Fibroblast of skin of right biceps (primary cell): ENCODE measurements around the gene CKS2.
A peak's percentile ranks its signal among the peaks of the same experiment; 100 is the strongest.
"Not testable (repeated sequence)": the region's sequence is repeated elsewhere in the genome, so short reads cannot be mapped to it uniquely, and the experiment has no call there.

Experiments
- DNase-seq: peaks from one replicate; pipeline ENCODE4 v3.0.0-alpha.2; 2013

CKS2 gene

DNA sequence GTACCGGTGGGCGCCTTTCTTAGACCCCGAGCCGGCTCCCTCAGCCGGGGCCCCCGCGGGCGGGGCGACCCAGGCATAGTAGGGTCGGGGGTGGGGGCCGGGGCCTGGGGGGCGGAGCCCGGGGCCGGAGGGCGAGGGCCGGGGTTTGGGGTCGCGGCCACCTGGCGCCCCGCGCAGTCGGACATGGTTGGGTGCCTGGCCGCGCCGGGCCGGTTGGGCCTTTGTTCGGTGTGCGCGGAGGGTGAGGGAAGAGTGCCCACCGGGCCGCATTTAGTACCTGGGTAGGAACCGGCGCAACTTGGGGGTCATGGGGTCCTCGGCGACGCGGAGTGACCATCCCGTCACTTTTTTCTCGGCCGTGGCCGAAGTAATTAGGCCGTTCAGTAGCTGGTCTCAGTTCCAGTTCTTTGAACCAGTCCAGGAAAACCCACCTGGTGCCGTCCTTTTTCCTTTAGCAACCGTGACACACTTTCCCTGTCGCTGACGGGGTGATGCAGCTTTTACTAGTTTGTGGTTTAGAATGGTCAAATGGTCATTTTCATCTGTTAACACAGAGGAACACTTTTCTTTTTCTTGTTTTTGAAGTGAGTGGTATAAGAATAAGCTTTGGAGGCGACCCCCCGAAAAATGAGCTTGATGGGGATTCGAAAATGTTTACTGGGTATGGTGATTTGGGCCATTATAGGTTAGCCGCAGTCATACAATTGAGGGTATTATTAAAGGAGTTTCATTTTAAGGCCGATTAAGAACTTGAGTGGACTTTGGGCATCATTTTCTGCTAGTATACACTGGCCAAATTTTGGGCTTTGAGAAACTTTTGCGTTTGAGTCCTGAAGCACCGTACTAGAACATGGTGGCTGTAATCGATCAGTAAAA lies 589 bp downstream of the CKS2 start:
- DNase-seq, result no peak

DNA sequence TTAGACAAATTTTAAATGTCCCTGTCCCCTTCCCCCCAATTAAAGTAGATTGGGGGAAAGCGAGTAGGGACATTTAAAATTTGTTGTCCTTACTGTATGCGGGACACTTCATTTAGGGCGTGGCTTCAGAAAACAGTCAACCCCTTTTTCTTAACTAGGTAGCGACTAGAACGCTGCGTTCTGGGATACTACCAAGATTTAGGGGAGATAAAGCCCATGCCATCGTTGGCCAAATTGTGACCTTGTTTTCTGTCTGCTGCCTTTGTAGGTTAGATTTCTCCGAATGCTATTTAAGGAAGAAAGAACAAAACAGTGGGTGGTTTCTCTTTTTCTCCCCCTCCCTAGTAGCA lies 1.2 kb downstream of the CKS2 start:
- peak; percentile 20 for DNase-seq

DNA sequence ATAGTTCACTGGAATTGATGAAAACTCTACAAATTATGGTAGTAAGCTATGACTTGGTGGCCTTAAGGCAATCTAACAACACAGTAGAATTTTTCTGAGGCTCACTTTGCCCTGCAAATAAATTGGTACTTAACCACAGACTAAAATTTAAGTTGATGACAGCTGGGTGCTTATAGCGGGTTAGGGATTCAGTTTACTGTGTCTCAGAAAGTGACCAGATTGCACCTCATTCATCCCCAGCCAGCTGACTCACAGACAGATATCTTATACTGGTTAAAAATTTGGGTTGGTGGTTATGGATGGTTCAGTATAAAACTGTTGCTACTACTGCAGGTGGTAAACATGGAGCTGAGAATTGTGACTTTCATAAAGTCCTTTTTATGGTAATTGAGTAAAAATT lies 2.8 kb downstream of the CKS2 start:
- DNase-seq, result peak; percentile 32

DNA sequence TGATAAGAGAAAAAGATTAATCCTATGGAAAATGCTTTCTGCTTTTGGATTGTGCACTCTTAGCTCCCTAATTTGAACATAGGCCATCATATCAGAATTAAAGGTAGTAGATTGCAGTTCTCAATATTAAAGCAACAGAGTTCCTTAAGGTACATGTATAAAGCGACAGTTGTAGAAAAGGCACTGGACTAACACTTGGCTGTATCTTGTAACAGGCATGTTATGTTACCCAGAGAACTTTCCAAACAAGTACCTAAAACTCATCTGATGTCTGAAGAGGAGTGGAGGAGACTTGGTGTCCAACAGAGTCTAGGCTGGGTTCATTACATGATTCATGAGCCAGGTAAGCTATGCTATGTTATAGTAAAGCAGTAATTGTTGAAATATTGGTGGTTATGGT lies 4.0 kb downstream of the CKS2 start:
- no peak for DNase-seq

DNA sequence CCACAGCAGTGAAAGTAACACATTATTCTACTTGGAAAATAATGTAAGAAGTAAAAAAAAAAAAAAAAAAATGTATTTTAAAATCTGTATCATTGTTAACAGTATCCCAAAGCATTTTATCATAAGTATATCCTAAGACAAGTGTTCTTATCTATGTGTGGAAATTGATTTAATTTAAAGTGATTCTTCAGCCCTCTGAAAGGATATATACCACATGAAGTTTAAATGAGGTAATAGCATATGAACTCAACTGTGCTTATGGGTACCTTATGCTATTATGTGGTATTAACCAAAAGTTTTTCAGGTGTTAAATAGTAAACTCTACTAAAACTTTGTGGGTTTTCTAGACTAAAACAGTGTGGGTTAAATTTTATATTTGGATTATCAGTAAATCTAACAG lies 4.5 kb downstream of the CKS2 start:
- no peak for DNase-seq

DNA sequence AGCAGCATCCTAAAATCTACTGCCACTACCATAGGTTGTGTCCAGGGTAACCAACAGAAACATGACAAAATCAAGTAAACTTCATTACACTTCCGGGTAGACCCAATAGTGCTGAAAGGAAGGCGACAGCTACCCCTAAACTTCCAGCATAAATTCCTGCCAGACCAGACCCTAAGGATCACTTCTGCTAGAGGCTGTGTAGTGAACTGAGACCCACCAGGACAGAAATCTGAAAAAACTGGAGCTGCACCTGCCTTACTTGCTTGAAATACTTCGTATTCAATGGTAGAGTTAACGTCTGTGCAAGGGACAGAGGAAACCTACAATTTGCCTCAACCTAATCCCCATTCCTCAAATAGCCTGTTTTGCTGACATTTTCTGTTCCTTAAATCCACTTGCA lies 6.3 kb downstream of the CKS2 start:
- DNase-seq, result no peak

DNA sequence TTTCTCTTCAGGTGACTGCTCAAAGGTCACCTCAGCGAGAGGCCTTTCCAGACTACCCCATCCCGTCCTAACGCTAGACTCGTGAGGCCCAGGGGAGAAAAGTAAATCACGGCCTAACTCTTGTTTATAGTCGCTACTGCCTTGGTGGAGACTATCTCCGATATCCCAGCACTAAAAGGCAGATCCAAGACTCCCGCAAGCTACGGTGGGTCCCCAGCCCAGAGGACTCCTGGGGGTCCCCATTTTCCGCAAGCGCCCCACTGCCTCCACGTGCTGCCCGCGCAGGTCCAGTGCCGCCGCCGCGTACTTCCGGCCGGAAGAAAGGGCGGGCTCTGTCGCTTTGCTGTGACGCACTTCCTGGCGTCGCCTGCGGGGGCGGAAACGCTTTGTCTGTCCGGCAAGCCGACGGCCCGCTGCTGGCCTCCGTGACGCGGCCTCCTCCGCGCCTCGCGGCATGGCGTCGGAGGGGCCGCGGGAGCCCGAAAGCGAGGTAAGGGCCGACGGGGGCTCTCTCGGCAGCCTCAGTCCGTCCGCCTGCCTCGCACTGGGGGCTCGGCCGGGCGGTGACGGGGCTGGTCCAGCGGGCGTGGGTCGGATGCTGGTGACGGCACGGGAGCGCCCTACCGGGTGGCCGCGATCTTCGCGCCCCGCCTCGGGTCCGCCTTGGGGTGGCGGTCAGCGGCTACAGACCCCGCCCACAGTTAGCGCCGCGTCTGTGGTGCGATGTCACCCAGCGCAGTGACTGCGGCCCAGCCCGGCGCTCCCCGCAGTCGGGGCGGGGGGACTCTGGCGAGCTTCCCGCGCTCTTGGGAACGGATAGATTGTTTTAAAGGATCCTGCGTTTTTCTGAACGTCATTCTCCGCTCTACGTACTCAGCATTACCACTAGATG lies 7.4 kb downstream of the CKS2 start, which contains the start of gene SECISBP2:
Gene SECISBP2 (plus strand): TSS at position 378 of the 892 bp plus-strand sequence. CDS start 77 bp downstream, at position 455.
- peak; percentile 98 for DNase-seq

DNA sequence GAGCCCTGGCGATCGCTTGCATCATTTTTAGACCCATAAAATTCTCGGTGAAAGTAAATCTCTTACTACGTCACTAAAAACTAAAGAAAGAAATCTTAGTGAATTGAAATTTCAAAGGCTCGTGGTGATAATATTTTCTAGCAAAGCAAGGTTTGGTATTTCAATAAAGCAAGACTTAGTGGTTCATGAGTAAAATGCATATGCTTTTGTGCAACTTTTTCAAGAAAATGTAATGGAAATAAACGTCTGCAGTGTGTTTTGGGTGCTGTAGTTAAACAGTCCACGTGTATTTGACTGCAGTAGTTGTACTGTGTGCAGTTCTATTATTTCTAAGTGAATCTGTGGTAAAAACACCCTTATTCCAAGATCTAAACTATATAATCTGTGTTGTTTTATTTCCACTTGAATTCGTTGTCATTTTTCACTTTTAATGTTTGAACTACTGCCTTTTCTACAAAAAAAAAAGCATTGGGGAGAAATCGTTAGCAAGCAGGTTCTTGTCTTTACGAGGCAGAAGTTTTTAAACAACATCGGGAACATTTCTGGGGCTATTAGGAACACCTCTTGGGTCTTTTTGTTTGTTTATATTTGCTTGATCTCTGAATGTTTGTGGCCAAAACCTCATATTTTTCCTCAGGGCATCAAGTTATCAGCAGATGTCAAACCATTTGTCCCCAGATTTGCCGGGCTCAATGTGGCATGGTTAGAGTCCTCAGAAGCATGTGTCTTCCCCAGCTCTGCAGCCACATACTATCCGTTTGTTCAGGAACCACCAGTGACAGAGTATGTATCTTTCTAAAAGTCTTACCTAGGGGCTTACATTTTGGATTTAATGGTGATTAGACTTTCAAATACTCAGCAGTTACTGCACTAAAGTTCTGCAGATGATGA lies 8.3 kb downstream of the CKS2 start:
- DNase-seq, result no peak

DNA sequence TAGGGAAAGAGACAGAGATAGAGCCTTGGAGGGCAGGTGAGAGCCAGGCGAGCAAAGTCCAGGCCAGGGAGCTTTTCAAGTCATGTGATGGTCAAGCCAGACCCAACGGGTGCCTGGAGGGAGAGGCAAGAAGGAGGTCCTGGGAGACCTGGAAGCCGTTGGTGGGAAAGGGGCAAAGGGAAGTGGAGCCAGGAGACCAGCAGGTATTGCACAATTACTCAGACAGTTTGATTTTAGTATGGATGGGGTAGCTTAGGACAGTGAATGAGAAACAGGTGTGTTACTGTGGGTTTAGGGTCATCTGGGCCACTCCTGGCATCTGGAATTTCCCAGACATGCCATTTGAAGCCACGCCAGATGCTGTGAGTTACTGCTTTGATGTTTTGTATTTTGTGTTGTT lies 12.4 kb downstream of the CKS2 start:
- DNase-seq, result no peak

DNA sequence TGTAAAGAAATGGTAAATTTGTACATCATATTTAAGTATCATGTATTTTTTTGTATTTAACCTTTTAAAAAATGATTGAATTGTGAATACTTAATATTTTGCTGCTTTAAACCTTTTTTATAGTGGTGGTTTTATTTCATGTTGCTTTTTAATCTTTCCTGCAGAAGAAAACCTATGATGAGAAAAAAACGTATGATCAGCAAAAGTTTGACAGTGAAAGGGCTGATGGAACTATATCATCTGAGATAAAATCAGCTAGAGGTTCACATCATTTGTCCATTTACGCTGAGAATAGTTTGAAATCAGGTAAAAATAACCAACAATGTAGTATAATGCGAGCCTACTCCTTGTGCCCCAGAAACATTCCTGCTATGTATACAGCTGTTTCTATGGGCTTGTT lies 14.7 kb downstream of the CKS2 start:
- no peak for DNase-seq

DNA sequence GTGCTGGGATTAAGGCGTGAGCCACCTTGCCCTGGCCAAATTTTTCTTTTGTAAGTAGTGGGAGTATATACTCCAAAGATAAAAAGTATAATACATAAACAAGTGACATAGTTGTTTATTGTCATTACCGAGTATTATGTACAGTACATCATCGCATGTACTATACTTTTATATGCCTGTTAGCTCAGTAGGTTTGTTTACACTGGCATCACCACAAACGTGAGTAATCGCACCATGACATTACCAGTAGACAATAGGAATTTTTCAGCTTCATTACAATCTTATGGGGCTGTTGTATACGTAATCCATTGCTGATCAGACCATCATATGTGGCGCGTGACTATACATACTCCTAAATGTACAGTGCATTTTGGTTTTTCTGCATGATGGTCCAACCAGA lies 17.1 kb downstream of the CKS2 start:
- DNase-seq, result no peak

DNA sequence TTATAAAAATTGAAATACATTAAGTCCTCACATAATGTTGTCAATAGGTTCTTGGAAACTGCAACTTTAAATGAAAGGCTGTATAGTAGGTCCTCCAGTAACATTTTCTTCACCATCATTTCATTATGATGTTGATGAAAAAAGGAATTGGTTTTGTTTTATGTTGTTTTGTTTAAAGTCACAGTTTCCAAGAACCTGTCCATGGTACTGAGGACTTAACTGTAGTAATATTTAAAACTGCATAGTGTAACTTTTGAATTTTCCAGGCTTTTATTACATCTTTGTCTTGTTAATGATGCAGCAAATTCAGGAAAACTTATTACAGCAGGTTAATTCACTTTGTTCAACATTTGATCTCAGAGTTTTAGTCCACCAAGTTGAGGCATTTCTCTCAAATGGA lies 18.9 kb downstream of the CKS2 start:
- no peak for DNase-seq

DNA sequence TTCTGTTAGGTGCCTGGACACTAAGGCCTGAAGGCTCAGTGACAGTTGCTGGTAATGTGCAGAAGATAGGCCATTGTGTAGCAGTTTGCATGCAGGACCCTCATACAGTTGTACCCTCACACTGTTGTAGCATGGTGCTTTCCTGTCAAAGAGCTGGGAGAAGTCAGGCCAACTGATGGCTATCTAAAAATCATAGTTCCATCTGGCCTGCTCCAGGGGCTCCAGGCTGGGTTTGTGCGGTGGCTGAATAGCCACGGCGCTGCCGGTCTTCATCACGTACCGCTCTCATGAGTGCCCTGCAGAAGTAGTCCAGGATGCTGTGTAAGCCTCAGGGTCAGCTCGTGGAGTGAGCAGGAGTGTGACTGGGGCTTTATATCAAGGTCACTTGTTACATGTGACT lies 19.5 kb downstream of the CKS2 start:
- DNase-seq, result no peak

DNA sequence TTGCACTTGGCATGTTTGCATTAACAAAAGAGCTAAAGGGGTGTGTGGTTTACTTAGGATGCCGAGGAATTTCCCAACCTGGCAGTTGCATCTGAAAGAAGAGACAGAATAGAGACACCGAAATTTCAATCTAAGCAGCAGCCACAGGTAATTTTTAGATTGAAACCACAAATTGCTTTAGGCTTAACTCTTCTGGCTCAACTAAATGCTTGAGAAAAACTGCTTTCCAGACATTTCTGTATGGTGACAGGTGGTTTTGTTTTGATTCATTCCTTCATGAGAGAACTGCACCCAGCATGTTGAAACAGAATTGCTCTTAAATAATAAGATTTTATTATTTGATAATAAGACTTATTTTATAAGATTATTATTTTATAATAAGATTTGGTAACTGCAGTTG lies 28.8 kb downstream of the CKS2 start:
- no peak for DNase-seq

DNA sequence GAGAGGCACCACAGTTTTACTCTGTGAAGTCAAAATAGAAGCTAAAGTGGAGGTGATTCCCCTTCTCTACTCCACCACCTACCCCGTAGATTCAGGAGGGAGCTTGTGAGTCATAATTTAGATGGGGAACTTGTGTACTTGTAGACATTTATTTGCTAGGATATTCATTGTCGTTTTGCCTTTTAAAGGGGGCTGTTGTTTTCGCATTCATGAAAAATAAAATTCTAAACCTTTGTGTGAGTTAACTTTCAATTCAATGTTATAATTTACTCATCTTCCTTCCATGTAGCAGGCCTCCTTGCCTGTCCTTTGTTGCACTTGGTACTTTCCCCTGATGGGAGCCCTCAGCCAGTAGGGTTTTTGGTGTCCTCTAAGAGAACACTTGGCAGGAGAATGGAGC lies 29.3 kb downstream of the CKS2 start:
- no peak for DNase-seq

DNA sequence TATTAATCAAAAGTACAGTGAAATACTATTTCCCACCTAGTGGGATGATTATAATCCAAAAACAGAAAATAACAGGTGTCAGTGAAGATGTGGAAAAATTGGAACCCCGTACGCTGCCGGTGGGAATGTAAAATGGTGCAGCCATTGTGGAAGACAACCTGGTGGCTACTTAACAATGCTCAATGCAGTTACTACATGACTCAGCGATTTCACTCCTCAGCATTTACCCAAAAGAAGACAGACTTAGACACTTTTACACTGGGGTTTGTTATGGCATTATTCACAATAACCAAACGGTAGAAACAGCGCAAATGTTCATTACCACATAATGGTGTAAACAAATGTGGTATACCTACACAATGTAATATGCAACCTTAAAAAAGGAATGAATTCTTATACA lies 31.2 kb downstream of the CKS2 start:
- no peak for DNase-seq

DNA sequence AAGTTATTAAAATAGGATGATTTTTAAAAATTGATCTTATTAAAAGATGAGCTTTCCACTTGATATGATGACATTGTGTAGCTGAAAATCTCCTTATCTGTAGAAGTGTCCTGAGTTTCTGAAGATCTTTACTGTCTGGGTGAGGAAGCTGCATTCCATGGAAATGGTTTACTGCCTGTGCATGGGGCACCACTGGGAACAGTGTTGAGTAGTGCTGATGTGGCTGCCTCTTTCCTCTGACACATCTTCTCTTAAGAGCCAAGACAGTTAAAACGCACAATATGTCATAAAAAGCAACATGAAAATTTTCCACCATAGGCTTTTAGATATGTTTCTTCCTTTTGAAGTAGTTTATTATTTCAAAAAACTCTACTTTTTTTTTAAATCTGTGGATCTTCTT lies 32.0 kb downstream of the CKS2 start:
- no peak for DNase-seq

DNA sequence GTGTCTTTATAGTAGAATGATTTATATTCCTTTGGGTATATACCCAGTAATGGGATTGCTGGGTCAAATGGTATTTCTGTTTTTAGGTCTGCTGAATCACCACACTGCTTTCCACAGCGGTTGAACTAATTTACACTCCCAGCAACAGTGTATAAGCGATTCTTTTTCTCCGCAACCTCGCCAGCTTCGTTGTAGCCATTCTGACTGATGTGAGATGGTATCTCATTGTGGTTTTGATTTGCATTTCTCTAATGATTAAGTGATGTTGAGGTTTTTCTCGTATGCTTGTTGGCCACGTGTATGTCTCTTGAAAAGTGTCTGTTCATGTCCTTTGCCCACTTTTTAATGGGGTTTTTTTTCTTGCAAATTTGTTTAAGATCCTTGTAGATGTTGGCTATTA lies 32.8 kb downstream of the CKS2 start:
- DNase-seq, result not testable (repeated sequence)

DNA sequence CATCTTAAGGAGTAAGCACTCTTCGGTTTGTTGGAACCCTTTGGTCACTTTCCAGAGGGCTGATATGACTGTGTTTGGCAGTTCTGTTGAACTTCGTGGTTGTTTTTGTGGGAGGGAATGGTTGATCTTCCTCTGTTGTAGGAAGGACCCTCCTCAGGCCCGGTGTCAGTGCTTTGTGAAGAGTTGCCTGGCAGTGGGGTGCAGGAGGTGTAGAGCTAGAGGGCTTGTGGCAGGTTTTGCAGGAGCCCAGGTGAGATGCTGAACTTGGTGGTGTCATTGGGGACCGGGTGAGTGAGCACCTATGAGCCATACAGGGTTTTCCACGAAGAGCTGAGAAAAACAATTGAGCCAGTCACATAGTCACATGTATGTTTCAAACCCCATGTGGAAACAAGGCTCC lies 34.5 kb downstream of the CKS2 start:
- no peak for DNase-seq

DNA sequence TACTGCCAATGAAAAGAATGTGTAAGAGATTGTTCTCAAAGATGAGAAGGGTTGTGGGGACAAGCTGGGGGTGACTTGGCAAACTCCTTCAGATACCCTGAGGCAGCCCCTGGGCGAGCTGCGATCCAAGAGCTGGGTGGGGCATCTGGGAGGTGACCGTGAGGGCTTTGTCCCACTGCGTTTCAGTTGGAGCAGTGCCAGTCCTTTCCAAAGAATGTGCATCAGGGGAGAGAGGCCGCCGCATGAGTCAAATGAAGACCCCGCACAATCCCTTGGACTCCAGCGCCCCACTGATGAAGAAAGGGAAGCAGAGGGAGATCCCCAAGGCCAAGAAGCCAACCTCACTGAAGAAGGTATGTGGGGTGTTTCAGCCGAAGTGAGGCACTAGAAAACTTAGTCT lies 35.7 kb downstream of the CKS2 start:
- DNase-seq, result no peak

DNA sequence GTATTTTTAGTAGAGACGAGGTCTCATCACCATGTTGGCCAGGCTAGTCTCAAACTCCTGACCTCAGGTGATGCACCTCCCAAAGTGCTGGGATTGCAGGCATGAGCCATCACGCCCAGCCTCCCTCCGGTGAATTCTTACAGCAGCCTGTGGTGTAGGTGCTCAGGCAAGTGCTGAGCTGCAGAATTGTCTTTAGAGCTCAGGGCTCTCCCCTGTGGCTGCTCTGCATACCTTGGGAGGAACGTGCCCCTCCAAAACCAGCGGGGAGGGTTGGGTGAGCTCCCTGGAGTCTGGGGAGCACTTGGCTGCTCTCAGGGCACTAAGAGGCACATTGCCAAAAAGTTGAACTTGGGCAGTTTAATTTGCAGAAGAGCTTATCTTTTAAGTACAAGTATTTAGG lies 36.7 kb downstream of the CKS2 start:
- DNase-seq, result no peak

DNA sequence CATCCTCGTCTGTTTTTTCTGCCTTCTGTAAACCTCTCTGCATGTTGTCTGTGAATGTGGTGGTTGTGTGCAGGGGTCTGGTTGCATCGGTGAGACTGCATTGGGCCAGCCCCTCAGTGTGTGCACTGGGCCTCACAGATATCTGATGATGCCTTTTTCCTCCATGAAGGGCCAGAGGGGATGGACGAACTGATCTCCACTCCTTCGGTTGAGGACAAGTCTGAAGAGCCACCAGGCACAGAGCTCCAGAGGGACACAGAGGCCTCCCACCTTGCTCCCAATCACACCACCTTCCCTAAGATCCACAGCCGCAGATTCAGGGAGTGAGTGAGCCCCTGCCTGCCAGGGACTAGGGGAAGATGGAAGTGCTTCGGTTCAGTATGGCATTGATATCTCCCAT lies 38.6 kb downstream of the CKS2 start:
- no peak for DNase-seq

DNA sequence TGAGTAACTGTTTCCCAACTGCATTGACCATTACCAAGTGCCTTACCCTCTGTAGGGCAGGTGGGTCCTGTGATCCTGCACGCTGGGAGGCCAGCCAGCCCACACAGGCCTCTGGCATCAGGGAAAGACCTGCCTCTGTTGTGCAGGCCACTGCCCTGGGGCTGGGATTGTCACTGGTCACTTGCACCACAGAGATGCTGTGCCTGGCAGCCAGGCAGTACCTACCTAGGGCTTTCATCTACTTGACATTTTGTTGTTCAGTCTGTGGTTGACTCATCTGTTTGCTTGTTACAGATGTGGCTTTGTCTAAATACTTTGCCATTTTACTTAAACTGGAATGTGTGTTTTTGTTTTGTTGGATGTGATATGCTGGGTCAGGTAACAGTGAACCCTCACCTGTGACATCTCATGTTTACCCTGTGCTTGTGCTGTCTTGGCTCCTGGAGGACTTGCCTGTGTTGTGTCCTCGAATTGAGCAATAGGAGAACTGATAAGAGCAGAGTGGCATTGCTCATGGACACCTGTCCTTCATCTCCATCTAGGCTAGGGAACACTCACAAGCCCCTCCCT lies 40.1 kb downstream of the CKS2 start:
- DNase-seq, result no peak
